ENCODE measurements around the gene GABBR2. TPM values are rescaled to one million over a fixed set of nuclear protein-coding genes. Genes with fewer than 3 reads are reported as not detected.
A peak's percentile ranks its signal among the peaks of the same experiment; 100 is the strongest.

GABBR2 gene
- total RNA-seq, 4 donors from 2014 or later: 0.17 to 0.26 TPM; not detected in 2

GRCh38 chr9:98316445-98317133, 392.1 kb downstream of the GABBR2 start:
- Histone ChIP-seq H3K27ac (replicated peaks in 1 of 4) (no peak overlapping the region), H3K4me1 (peaks cover 0 to 5% (median 0%) of the 10 kb centered on the region in 4 donors), H3K36me3 (no peaks in the 10 kb centered on the region), H3K27me3 (no peaks in the 10 kb centered on the region), H3K9me3 (no peaks in the 10 kb centered on the region), H3K4me3 (no peak overlapping the region)
- no peak for TF ChIP-seq POLR2A (IDR thresholded peaks at IDR 0.05; ENCODE audit: low read depth)
- intact Hi-C loops (cut with DNase I): loop anchor here (2.0 to 10.0 kb wide), 2 partner anchors 388 to 458 kb away; partner anchors contain the start of gene GABBR2
- 78% methylated on average over 9 of the region's 9 CpGs for WGBS
- DNase-seq (ENCODE audit: extremely low spot score): no peak

- TF ChIP-seq CTCF (IDR thresholded peaks at IDR 0.05) (peak; percentile 71 to 90 (median 90)), EP300 (IDR thresholded peaks at IDR 0.05) (no peak)
- WGBS: 70% methylated on average over 3 of the region's 9 CpGs
Observed at GRCh38 chr9:98315551-98316060, 393.1 kb downstream of the GABBR2 start.

GRCh38 chr9:98315067-98315453, 393.7 kb downstream of the GABBR2 start:
- intact Hi-C loops (cut with DNase I): loop anchor here (10.0 kb wide), 1 partner anchor 390 kb away; the partner anchor contains the start of gene GABBR2
- H3K4me1 ChIP-seq: peaks cover 0 to 5% (median 0%) of the 10 kb centered on the region in 4 donors
- TF ChIP-seq POLR2A (IDR thresholded peaks at IDR 0.05; ENCODE audit: low read depth): no peak
- no peak for TF ChIP-seq EP300 (IDR thresholded peaks at IDR 0.05)
- no peak for TF ChIP-seq CTCF (IDR thresholded peaks at IDR 0.05)
- TF ChIP-seq POLR2AphosphoS5 (IDR thresholded peaks at IDR 0.05): no peak
- no peak overlapping the region for H3K4me3 ChIP-seq
- no peaks in the 10 kb centered on the region for H3K36me3 ChIP-seq
- no peak overlapping the region for H3K27ac ChIP-seq (replicated peaks in 1 of 4)
- 81% methylated on average over 7 of the region's 7 CpGs for WGBS
- H3K9me3 ChIP-seq: no peaks in the 10 kb centered on the region
- H3K27me3 ChIP-seq: no peaks in the 10 kb centered on the region
- no peak for DNase-seq (ENCODE audit: extremely low spot score)

More at GRCh38 chr9:98315551-98316060, 393.1 kb downstream of the GABBR2 start:
- peak; percentile 94 for DNase-seq (ENCODE audit: extremely low spot score)
- intact Hi-C loops (cut with DNase I): loop anchor here (2.0 to 10.0 kb wide), 2 partner anchors 389 to 459 kb away; partner anchors contain the start of gene GABBR2
- no peaks in the 10 kb centered on the region for H3K27me3 ChIP-seq
- H3K36me3 ChIP-seq: no peaks in the 10 kb centered on the region
- no peaks in the 10 kb centered on the region for H3K9me3 ChIP-seq
- no peak overlapping the region for H3K4me3 ChIP-seq
- H3K27ac ChIP-seq (replicated peaks in 1 of 4): no peak overlapping the region
- H3K4me1 ChIP-seq: peaks cover 0 to 5% (median 0%) of the 10 kb centered on the region in 4 donors

GRCh38 chr9:98314381-98315066, 394.2 kb downstream of the GABBR2 start:
- no peak for DNase-seq (ENCODE audit: extremely low spot score)
- no peak overlapping the region for H3K4me3 ChIP-seq
- WGBS: 48% methylated on average over 4 of the region's 6 CpGs
- TF ChIP-seq POLR2A (IDR thresholded peaks at IDR 0.05; ENCODE audit: low read depth) (no peak), CTCF (IDR thresholded peaks at IDR 0.05) (no peak), EP300 (IDR thresholded peaks at IDR 0.05) (no peak), POLR2AphosphoS5 (IDR thresholded peaks at IDR 0.05) (no peak)
- no peaks in the 10 kb centered on the region for H3K27me3 ChIP-seq
- H3K9me3 ChIP-seq: no peaks in the 10 kb centered on the region
- no peaks in the 10 kb centered on the region for H3K36me3 ChIP-seq
- H3K4me1 ChIP-seq: peaks cover 0 to 5% (median 0%) of the 10 kb centered on the region in 4 donors
- H3K27ac ChIP-seq (replicated peaks in 1 of 4): no peak overlapping the region
- intact Hi-C loops (cut with DNase I): loop anchor here (10.0 kb wide), 1 partner anchor 390 kb away; the partner anchor contains the start of gene GABBR2

GRCh38 chr9:98312365-98312764, 396.4 kb downstream of the GABBR2 start:
- Histone ChIP-seq H3K9me3 (no peaks in the 10 kb centered on the region), H3K4me3 (no peak overlapping the region), H3K4me1 (peaks cover 0 to 5% (median 0%) of the 10 kb centered on the region in 4 donors), H3K27me3 (no peaks in the 10 kb centered on the region), H3K36me3 (no peaks in the 10 kb centered on the region), H3K27ac (replicated peaks in 1 of 4) (no peak overlapping the region)
- TF ChIP-seq POLR2A (IDR thresholded peaks at IDR 0.05; ENCODE audit: low read depth) (no peak), EP300 (IDR thresholded peaks at IDR 0.05) (no peak), POLR2AphosphoS5 (IDR thresholded peaks at IDR 0.05) (no peak), CTCF (IDR thresholded peaks at IDR 0.05) (no peak)
- no peak for DNase-seq (ENCODE audit: extremely low spot score)
- WGBS: 95% methylated on average over 3 of the region's 3 CpGs
- intact Hi-C loops (cut with DNase I): loop anchor here (10.0 kb wide), 1 partner anchor 392 kb away; the partner anchor contains the start of gene GABBR2
